Measurements from ENCODE around the gene TAS2R50. TPM values are rescaled to one million over a fixed set of nuclear protein-coding genes. Genes with fewer than 3 reads are reported as not detected.

The TAS2R50 gene
- total RNA-seq, 1 experiment from 2014 or later: 0.59 TPM

DNA sequence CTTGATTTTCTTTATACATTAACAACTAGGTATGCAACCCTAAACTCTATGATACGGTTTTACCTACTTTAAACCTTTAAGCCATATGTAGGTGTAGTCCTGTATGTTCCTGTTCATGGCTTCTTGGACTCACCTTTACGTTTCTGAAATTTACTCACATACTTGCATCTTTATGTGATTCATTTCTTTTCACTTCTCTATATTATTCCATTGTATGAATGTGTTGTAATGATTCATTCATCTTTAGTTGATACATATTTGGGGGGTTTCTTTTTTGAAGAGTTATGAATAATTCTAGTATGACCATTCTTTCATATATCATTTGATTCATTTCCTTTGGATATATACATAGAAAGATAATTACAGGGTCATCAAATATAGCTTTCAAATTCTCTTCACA, 2.4 kb upstream of the TAS2R50 start:
- peaks cover 11% of the 10 kb centered on the region for H3K36me3 Mint-ChIP-seq
- no peak overlapping the region for H3K27ac Mint-ChIP-seq
- ChIA-PET POLR2A (no interaction called here), CTCF (no interaction called here)
- TF ChIP-seq ZNF423 (CRISPR knock-in tag; IDR thresholded peaks at IDR 0.05) (no peak), RORB (CRISPR knock-in tag; IDR thresholded peaks at IDR 0.05) (no peak), ZNF263 (CRISPR knock-in tag; IDR thresholded peaks at IDR 0.05; ENCODE audit: low read depth) (no peak), TEAD4 (CRISPR knock-in tag; IDR thresholded peaks at IDR 0.05) (no peak), NR3C1 (CRISPR knock-in tag; conservative IDR thresholded peaks at IDR 0.05; ENCODE audit: low read depth) (no peak), NFATC4 (CRISPR knock-in tag; IDR thresholded peaks at IDR 0.05) (no peak), E2F5 (CRISPR knock-in tag; IDR thresholded peaks at IDR 0.05) (no peak), GTF2I (CRISPR knock-in tag; conservative IDR thresholded peaks at IDR 0.05) (no peak), JUN (CRISPR knock-in tag; IDR thresholded peaks at IDR 0.05) (no peak), ZNF138 (CRISPR knock-in tag; conservative IDR thresholded peaks at IDR 0.05) (no peak), NR1H2 (CRISPR knock-in tag; IDR thresholded peaks at IDR 0.05) (no peak), ZNF121 (CRISPR knock-in tag; IDR thresholded peaks at IDR 0.05) (no peak), E2F1 (CRISPR knock-in tag; IDR thresholded peaks at IDR 0.05) (no peak), ETV6 (CRISPR knock-in tag; IDR thresholded peaks at IDR 0.05) (no peak), ZNF425 (CRISPR knock-in tag; conservative IDR thresholded peaks at IDR 0.05) (no peak)
- TF ChIP-seq, protein P1, sequence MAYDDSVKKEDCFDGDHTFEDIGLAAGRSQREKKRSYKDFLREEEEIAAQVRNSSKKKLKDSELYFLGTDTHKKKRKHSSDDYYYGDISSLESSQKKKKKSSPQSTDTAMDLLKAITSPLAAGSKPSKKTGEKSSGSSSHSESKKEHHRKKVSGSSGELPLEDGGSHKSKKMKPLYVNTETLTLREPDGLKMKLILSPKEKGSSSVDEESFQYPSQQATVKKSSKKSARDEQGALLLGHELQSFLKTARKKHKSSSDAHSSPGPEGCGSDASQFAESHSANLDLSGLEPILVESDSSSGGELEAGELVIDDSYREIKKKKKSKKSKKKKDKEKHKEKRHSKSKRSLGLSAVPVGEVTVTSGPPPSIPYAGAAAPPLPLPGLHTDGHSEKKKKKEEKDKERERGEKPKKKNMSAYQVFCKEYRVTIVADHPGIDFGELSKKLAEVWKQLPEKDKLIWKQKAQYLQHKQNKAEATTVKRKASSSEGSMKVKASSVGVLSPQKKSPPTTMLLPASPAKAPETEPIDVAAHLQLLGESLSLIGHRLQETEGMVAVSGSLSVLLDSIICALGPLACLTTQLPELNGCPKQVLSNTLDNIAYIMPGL (CRISPR knock-in tag; IDR thresholded peaks at IDR 0.05): no peak
- TF ChIP-seq, protein P2, sequence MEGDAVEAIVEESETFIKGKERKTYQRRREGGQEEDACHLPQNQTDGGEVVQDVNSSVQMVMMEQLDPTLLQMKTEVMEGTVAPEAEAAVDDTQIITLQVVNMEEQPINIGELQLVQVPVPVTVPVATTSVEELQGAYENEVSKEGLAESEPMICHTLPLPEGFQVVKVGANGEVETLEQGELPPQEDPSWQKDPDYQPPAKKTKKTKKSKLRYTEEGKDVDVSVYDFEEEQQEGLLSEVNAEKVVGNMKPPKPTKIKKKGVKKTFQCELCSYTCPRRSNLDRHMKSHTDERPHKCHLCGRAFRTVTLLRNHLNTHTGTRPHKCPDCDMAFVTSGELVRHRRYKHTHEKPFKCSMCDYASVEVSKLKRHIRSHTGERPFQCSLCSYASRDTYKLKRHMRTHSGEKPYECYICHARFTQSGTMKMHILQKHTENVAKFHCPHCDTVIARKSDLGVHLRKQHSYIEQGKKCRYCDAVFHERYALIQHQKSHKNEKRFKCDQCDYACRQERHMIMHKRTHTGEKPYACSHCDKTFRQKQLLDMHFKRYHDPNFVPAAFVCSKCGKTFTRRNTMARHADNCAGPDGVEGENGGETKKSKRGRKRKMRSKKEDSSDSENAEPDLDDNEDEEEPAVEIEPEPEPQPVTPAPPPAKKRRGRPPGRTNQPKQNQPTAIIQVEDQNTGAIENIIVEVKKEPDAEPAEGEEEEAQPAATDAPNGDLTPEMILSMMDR (IDR thresholded peaks at IDR 0.05): no peak
- ATAC-seq: no peak
- DNase-seq (ENCODE audit: low spot score): no peak
- H3K27me3 Mint-ChIP-seq (ENCODE audit: low read depth): no peaks in the 10 kb centered on the region
- 0 out of 2 replicates have a peak, but pooled peaks cover 3% of the 10 kb centered on the region for H3K4me1 Mint-ChIP-seq
- no peak overlapping the region for H3K4me3 Mint-ChIP-seq
- H3K9me3 Mint-ChIP-seq: peaks cover 12% of the 10 kb centered on the region

GRCh38 chr12:10982244-10982643, 4.5 kb downstream of the TAS2R50 start:
- DNase-seq (ENCODE audit: low spot score) (no peak), ATAC-seq (no peak)
- H3K27me3 Mint-ChIP-seq (ENCODE audit: low read depth): no peaks in the 10 kb centered on the region
- H3K9me3 Mint-ChIP-seq: no peaks in the 10 kb centered on the region
- H3K4me3 Mint-ChIP-seq: no peak overlapping the region
- no peak overlapping the region for H3K27ac Mint-ChIP-seq
- ChIA-PET POLR2A (no interaction called here), CTCF (no interaction called here)
- no peaks in the 10 kb centered on the region for H3K36me3 Mint-ChIP-seq
- peaks cover 23% of the 10 kb centered on the region for H3K4me1 Mint-ChIP-seq
- TF ChIP-seq ZNF121 (CRISPR knock-in tag; IDR thresholded peaks at IDR 0.05): no peak
- no peak for TF ChIP-seq JAZF1 (CRISPR knock-in tag; IDR thresholded peaks at IDR 0.05)
- TF ChIP-seq ATF2 (CRISPR knock-in tag; IDR thresholded peaks at IDR 0.05; ENCODE audit: borderline replicate concordance, low read depth): no peak
- TF ChIP-seq RORB (CRISPR knock-in tag; IDR thresholded peaks at IDR 0.05): no peak
- TF ChIP-seq E2F1 (CRISPR knock-in tag; IDR thresholded peaks at IDR 0.05): no peak
- TF ChIP-seq, protein P3, sequence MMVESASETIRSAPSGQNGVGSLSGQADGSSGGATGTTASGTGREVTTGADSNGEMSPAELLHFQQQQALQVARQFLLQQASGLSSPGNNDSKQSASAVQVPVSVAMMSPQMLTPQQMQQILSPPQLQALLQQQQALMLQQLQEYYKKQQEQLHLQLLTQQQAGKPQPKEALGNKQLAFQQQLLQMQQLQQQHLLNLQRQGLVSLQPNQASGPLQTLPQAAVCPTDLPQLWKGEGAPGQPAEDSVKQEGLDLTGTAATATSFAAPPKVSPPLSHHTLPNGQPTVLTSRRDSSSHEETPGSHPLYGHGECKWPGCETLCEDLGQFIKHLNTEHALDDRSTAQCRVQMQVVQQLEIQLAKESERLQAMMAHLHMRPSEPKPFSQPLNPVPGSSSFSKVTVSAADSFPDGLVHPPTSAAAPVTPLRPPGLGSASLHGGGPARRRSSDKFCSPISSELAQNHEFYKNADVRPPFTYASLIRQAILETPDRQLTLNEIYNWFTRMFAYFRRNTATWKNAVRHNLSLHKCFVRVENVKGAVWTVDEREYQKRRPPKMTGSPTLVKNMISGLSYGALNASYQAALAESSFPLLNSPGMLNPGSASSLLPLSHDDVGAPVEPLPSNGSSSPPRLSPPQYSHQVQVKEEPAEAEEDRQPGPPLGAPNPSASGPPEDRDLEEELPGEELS (CRISPR knock-in tag; IDR thresholded peaks at IDR 0.05): no peak
- TF ChIP-seq FOXK1 (CRISPR knock-in tag; IDR thresholded peaks at IDR 0.05): no peak
- no peak for TF ChIP-seq IRF2 (CRISPR knock-in tag; IDR thresholded peaks at IDR 0.05; ENCODE audit: borderline replicate concordance, low read depth)
